GM12874 (cell line): Measurements from ENCODE around the gene NKAIN4.

Experiments used
- TF ChIP-seq, protein P1 (sequence below): IDR thresholded peaks from 2 replicates; pipeline ENCODE4 v1.5.1; 2011; ENCODE audit warnings: low read depth, mild to moderate bottlenecking, control low read depth, low read length, moderate library complexity; ENCODE audit not compliant: insufficient read depth

NKAIN4 gene

DNA sequence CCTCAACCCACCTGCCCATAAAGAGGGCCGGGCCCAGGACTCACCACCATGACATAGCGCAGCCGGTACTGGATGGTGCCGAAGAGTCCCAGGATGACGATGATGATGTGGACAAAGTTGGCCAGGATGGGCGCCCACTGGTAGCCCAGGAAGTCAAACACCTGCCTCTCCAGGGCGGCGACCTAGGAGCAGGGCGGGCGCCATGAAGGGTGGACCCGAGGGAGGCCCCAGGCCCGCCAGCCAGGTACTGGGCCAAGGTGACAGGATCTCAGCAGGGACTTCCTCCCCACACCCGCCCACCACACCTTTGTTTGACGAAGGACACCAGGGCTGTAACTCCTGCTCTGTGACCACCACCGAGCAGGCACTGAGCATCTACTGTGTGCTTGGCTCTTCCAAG is 4.4 kb downstream of the NKAIN4 start:
- TF ChIP-seq, protein P1, sequence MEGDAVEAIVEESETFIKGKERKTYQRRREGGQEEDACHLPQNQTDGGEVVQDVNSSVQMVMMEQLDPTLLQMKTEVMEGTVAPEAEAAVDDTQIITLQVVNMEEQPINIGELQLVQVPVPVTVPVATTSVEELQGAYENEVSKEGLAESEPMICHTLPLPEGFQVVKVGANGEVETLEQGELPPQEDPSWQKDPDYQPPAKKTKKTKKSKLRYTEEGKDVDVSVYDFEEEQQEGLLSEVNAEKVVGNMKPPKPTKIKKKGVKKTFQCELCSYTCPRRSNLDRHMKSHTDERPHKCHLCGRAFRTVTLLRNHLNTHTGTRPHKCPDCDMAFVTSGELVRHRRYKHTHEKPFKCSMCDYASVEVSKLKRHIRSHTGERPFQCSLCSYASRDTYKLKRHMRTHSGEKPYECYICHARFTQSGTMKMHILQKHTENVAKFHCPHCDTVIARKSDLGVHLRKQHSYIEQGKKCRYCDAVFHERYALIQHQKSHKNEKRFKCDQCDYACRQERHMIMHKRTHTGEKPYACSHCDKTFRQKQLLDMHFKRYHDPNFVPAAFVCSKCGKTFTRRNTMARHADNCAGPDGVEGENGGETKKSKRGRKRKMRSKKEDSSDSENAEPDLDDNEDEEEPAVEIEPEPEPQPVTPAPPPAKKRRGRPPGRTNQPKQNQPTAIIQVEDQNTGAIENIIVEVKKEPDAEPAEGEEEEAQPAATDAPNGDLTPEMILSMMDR, result no peak

DNA sequence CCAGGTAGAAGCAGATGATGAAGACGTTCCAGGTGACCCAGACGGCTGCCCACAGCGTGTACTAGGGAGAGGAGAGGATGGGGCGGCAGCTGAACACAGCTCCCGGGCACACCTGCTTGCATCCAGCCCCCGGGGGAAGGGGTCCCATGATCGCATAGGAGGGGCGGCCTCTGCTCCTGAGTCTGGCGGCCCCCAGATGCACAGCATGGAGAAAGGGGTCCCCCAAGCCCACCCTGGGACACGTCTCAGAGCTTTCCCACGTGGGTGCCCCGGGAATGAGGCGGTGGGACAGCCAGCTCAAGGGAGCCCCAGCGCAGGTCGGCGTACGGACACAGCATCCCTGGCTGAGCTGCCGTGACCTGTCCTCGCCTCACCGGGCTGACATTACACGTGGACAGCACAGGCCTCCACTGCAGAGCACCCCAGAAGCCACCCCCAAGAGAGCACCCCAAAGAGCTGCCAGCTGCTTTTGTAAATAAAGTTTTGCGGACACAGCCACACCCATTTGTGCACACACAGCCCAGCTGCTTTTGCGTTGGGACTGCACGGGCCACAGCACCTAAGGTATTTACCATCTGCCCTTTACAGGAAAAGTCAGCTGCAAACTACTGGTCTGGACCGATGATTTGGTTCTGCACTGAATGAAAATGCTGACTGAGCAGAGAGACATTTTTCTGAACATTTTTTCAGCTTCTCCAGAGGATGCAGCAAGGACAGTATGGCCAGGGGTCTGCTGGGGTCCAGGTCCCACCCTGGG is 5.2 kb downstream of the NKAIN4 start:
- TF ChIP-seq, protein P1, result no peak

DNA sequence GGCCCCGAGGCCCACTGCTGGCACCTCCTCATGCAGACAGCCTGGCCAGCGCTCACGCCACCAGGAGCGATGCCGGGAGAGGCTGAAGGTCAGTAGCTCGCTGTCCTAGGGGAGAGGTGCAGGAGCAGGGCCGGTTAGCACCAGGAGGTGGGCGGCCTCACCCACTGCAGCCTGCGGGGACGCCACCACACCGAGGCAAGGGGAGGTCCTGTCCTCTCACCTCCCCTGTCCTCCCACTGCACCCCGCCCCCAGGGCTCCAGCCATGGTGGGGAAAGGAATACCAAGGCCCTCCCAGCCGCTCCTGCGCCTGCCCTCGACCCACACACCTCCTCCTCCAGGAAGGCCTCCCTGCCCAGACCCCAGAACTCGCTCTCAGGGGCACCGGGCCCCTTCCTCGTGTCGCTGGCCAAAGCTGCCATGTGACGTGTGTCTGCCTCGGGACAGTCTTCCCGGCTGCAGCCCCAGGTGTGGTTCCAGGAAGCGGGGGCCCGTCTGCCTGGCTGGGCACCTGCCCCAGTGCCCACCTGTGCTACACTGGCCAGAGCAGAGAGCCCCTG is 6.5 kb downstream of the NKAIN4 start:
- TF ChIP-seq, protein P1, result no peak

DNA sequence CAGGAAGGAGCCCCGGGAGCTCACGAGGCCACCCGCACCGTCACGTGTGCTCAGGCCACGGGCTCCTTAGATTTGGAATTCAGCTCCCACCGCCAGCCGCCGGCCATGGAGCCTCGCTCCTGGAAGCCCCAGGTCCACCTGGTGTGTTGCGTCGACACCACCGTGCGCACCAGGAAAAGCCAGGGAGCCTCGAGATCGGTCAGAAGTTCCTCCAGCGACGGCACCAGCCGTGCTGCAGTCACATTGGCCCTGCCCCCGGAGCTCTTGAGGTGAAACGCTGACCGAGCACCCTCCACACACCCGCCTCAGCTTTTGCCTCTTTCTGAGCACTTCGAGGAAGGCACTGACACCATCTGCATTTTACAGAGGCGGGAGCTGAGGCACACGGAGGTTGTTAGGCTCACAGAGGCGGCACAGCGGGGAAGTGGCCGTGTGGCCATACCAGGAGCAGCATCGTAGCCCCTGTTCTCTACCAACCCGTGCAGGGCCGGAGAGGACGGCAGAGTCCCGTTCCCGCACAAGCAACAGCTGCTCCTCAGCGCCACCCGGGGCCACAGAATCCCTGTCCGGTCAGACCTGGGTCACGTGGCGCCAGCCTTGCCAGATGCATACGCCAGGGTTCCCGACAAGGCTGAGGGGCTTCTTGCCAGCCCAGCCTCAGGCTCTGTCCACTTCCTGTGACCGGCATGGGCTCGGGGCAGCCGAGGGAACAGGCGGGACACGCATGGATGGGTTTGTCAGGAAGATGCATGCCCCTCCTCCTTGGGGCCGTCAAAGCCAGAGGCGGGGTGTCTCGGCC is 7.6 kb downstream of the NKAIN4 start:
- TF ChIP-seq, protein P1, result no peak

DNA sequence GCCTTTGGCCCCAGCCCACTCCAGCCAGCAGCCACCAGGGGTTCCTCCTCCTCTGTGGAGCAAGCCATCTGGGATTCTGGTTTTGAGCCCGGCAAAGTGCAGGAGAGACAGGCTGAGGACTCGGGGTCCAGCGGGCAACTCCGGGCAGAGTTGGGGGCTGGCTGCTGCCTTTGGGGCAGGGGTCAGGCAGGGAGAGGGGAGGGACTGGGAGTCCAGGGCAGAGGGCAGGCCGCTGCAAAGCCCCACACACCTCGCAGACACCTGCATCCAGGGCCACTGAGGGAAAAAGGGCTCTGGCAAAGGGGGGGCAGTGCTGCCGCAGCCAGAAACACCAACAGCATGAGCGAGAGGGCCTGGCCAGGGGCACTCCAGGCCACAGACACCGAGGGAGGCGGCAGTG is 9.8 kb downstream of the NKAIN4 start:
- TF ChIP-seq, protein P1, result no peak

DNA sequence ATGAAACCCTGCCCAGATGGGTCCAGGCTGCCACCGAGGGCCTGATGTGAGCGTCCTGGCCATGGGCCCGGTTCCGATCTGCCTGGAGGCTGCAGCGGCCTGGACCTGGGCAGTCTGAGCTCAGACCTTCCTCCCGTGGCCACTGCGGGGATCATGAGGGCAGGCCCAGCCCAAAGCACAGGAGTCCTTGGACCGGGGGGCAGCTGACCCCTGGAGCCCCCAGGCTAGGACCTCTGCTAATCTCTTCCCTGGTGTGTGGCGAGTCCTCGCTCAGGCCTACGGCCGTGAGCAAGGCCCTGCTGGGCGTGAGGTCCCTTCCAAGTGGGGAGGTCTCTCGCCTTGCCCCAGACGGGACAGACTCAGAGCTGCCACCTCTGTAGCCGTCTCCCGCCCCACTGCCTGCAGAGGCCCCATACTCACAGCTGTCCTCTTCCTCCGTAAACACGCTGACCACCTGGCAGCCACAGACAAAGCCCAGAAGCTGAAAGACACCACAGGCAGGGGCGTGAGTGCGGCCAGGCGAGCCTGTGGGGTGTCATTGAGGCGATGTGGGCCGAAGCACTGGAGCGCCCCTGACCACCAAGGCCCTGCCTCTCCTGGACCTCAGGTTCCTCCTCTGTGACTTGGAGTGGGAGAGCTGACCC is 10.5 kb downstream of the NKAIN4 start:
- TF ChIP-seq, protein P1, result no peak

DNA sequence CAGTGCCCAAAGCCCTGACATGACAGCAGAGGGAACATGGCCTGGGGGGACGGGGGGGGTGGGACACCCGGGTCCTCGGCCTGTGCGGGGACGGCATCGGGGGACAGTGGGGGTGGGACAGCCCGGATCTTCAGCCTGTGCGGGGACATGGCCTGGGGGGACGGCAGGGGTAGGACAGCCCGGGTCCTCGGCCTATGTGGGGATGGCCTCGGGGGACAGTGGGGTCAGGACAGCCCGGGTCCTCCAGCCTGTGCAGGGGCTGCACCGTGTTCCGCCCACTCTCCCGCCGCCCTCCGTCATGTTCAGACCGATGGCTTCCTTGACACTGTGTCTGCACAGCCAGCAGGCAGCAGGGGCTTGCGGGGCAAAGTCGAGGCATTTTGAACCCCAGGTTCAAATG is 11.5 kb downstream of the NKAIN4 start:
- TF ChIP-seq, protein P1, result no peak
